Measurements from ENCODE around the gene FOXL1. TPM values are rescaled to one million over a fixed set of nuclear protein-coding genes. Genes with fewer than 3 reads are reported as not detected.

Gene FOXL1
- total RNA-seq, 2 experiments from 2014 or later = not detected

- peaks cover 29% of the 10 kb centered on the region for H3K4me1 Mint-ChIP-seq (ENCODE audit: low read depth)
- H3K9me3 Mint-ChIP-seq = no peaks in the 10 kb centered on the region
- H3K4me1 ChIP-seq (ENCODE audit: insufficient read depth, low read length) = peaks cover 22% of the 10 kb centered on the region
- no peaks in the 10 kb centered on the region for H3K9me3 ChIP-seq (ENCODE audit: control insufficient read depth in 1 of 2, insufficient read depth in 1 of 2, low read length in 2 of 2)
- H3K27ac Mint-ChIP-seq = peak within 1 kb of the TSS; percentile 99
- H3K36me3 ChIP-seq (ENCODE audit: insufficient read depth, low read length) = peaks cover 13% of the 10 kb centered on the region
- H3K27ac ChIP-seq (ENCODE audit: low read depth in 1 of 2, low read length in 2 of 2) = peak within 1 kb of the TSS; percentile 77 to 93
- intact Hi-C loops (cut with DNase I, micrococcal nuclease) = loop anchor here in 1 of 2 experiments (5.0 to 10.0 kb wide), 3 partner anchors 760 to 1400 kb away; partner anchors contain the start of genes BANP, COX4I1, EMC8 and GINS2
- peaks cover 29% of the 10 kb centered on the region for H3K36me3 Mint-ChIP-seq (ENCODE audit: low read depth)
- peak within 1 kb of the TSS; percentile 99 for H3K4me3 Mint-ChIP-seq
- ATAC-seq (ENCODE audit: poor library complexity) = peak; percentile 93
- peaks cover 3 to 16% of the 10 kb centered on the region in 2 experiments for H3K27me3 ChIP-seq (ENCODE audit: control insufficient read depth in 1 of 2, insufficient read depth in 2 of 2, low read length in 2 of 2)
- CTCF ChIA-PET = no interaction called here
- no peak for TF ChIP-seq CTCF (IDR thresholded peaks at IDR 0.05)
- peak; percentile 90 to 99 (median 96) for DNase-seq
- peak within 1 kb of the TSS; percentile 96 for H3K4me3 ChIP-seq (ENCODE audit: low read length)
- peaks cover 23% of the 10 kb centered on the region for H3K27me3 Mint-ChIP-seq
- POLR2A ChIA-PET = no interaction called here
Measured at GRCh38 chr16:86554917-86555703, 23.2 kb upstream of the FOXL1 start, which contains the start of gene MTHFSD. TSS of gene MTHFSD (minus strand) at chr16:86555235. CDS start at chr16:86555184, 51 bp downstream.

- POLR2A ChIA-PET = no interaction called here
- Mint-ChIP-seq H3K27me3 (peaks cover 27% of the 10 kb centered on the region), H3K27ac (peak overlapping the region; percentile 99), H3K36me3 (ENCODE audit: low read depth) (peaks cover 25% of the 10 kb centered on the region), H3K9me3 (no peaks in the 10 kb centered on the region), H3K4me3 (peak overlapping the region; percentile 99), H3K4me1 (ENCODE audit: low read depth) (peaks cover 29% of the 10 kb centered on the region)
- Histone ChIP-seq H3K9me3 (ENCODE audit: control insufficient read depth in 1 of 2, insufficient read depth in 1 of 2, low read length in 2 of 2) (no peaks in the 10 kb centered on the region), H3K4me3 (ENCODE audit: low read length) (peak overlapping the region; percentile 96), H3K27me3 (ENCODE audit: control insufficient read depth in 1 of 2, insufficient read depth in 2 of 2, low read length in 2 of 2) (peaks cover 3 to 18% of the 10 kb centered on the region in 2 experiments), H3K36me3 (ENCODE audit: insufficient read depth, low read length) (peaks cover 8% of the 10 kb centered on the region), H3K4me1 (ENCODE audit: insufficient read depth, low read length) (peaks cover 22% of the 10 kb centered on the region), H3K27ac (ENCODE audit: low read depth in 1 of 2, low read length in 2 of 2) (peak overlapping the region in 1 of 2 donors; percentile 93)
- no peak for DNase-seq
- no peak for ATAC-seq (ENCODE audit: poor library complexity)
- intact Hi-C loops (cut with DNase I, micrococcal nuclease) = loop anchor here in 1 of 2 experiments (10.0 kb wide), 2 partner anchors 761 to 1399 kb away; partner anchors contain the start of genes BANP, COX4I1 and EMC8
- no peak for TF ChIP-seq CTCF (IDR thresholded peaks at IDR 0.05)
- CTCF ChIA-PET = no interaction called here
Measured at GRCh38 chr16:86555704-86556075, 22.7 kb upstream of the FOXL1 start.

GRCh38 chr16:86556576-86556975 is 21.8 kb upstream of the FOXL1 start:
- POLR2A ChIA-PET = no interaction called here
- H3K9me3 ChIP-seq (ENCODE audit: control insufficient read depth in 1 of 2, insufficient read depth in 1 of 2, low read length in 2 of 2) = no peaks in the 10 kb centered on the region
- no peak for DNase-seq
- Mint-ChIP-seq H3K27ac (peak overlapping the region; percentile 99), H3K4me1 (ENCODE audit: low read depth) (peaks cover 29% of the 10 kb centered on the region), H3K4me3 (peak overlapping the region; percentile 99), H3K36me3 (ENCODE audit: low read depth) (peaks cover 23% of the 10 kb centered on the region), H3K9me3 (no peaks in the 10 kb centered on the region), H3K27me3 (peaks cover 34% of the 10 kb centered on the region)
- H3K27ac ChIP-seq (ENCODE audit: low read depth in 1 of 2, low read length in 2 of 2) = no peak overlapping the region
- no peak overlapping the region for H3K4me3 ChIP-seq (ENCODE audit: low read length)
- no peak for ATAC-seq (ENCODE audit: poor library complexity)
- peaks cover 22% of the 10 kb centered on the region for H3K4me1 ChIP-seq (ENCODE audit: insufficient read depth, low read length)
- peaks cover 3 to 18% of the 10 kb centered on the region in 2 experiments for H3K27me3 ChIP-seq (ENCODE audit: control insufficient read depth in 1 of 2, insufficient read depth in 2 of 2, low read length in 2 of 2)
- H3K36me3 ChIP-seq (ENCODE audit: insufficient read depth, low read length) = peaks cover 6% of the 10 kb centered on the region
- TF ChIP-seq CTCF (IDR thresholded peaks at IDR 0.05) = no peak
- CTCF ChIA-PET = no interaction called here
- intact Hi-C loops (cut with DNase I, micrococcal nuclease) = loop anchor here in 1 of 2 experiments (10.0 kb wide), 2 partner anchors 762 to 1398 kb away; partner anchors contain the start of genes BANP, COX4I1 and EMC8
